ENCODE data around the gene POU5F1. TPM values are rescaled to one million over a fixed set of nuclear protein-coding genes. Genes with fewer than 3 reads are reported as not detected.
"Not testable (repeated sequence)": the region's sequence is repeated elsewhere in the genome, so short reads cannot be mapped to it uniquely, and the experiment has no call there.

Gene POU5F1
- total RNA-seq, 1 experiment from 2014 or later = not detected

GRCh38 chr6:31204751-31205145, 34.3 kb upstream of the POU5F1 start:
- BruUV-seq (replicated peaks) = no TSS peak
- Mint-ChIP-seq H3K27ac (ENCODE audit: unreplicated experiment) (peak overlapping the region; percentile 56), H3K36me3 (ENCODE audit: insufficient read depth, unreplicated experiment) (peaks cover 5% of the 10 kb centered on the region), H3K9me3 (ENCODE audit: unreplicated experiment) (no peaks in the 10 kb centered on the region), H3K27me3 (ENCODE audit: insufficient read depth, unreplicated experiment) (no peaks in the 10 kb centered on the region), H3K4me1 (ENCODE audit: low read depth, unreplicated experiment) (peaks cover 36% of the 10 kb centered on the region), H3K4me3 (ENCODE audit: unreplicated experiment) (no peak overlapping the region)
- no peaks in the 10 kb centered on the region for H3K27me3 ChIP-seq (replicated peaks; ENCODE audit: control insufficient read depth, insufficient read depth, low read length)
- 0 out of 2 replicates have a peak, but pooled peaks cover 2% of the 10 kb centered on the region for H3K36me3 ChIP-seq (ENCODE audit: control insufficient read depth, insufficient read depth, low read length)
- DNase-seq = no peak
- H3K9me3 ChIP-seq = no peaks in the 10 kb centered on the region
- POLR2A ChIA-PET = no interaction called here
- CTCF ChIA-PET = no interaction called here
- H3K4me3 ChIP-seq (ENCODE audit: low read depth, low read length) = no peak overlapping the region
- no peak for TF ChIP-seq CTCF (IDR thresholded peaks at IDR 0.05; ENCODE audit: insufficient read depth in 1 of 2, low read depth in 1 of 2, low read length in 1 of 2, severe bottlenecking in 1 of 2, unreplicated experiment in 1 of 2)
- intact Hi-C loops (cut with micrococcal nuclease; ENCODE audit: unreplicated experiment) = no loop called here
- H3K4me1 ChIP-seq = peaks cover 54% of the 10 kb centered on the region

- ChIA-PET POLR2A (interaction anchor here (0.6 kb wide), 4 partner anchors 11 to 989 kb away, joined by 3 to 7 read pairs (median 3); no protein-coding TSS in a partner anchor), CTCF (interaction anchor here (0.5 to 1.0 kb wide), 2 partner anchors 90 to 163 kb away, joined by 3 read pairs; no protein-coding TSS in a partner anchor)
- TF ChIP-seq CTCF (IDR thresholded peaks at IDR 0.05; ENCODE audit: insufficient read depth in 1 of 2, low read depth in 1 of 2, low read length in 1 of 2, severe bottlenecking in 1 of 2, unreplicated experiment in 1 of 2) = no peak
- no peaks in the 10 kb centered on the region for H3K27me3 ChIP-seq (replicated peaks; ENCODE audit: control insufficient read depth, insufficient read depth, low read length)
- peaks cover 30% of the 10 kb centered on the region for H3K4me1 Mint-ChIP-seq (ENCODE audit: low read depth, unreplicated experiment)
- H3K36me3 ChIP-seq (ENCODE audit: control insufficient read depth, insufficient read depth, low read length) = 0 out of 2 replicates have a peak, but pooled peaks cover 2% of the 10 kb centered on the region
- H3K4me1 ChIP-seq = peaks cover 43% of the 10 kb centered on the region
- intact Hi-C loops (cut with micrococcal nuclease; ENCODE audit: unreplicated experiment) = no loop called here
- H3K9me3 ChIP-seq = no peaks in the 10 kb centered on the region
- peak in 1 of 2 experiments; percentile 52 for DNase-seq
- no peaks in the 10 kb centered on the region for H3K9me3 Mint-ChIP-seq (ENCODE audit: unreplicated experiment)
- H3K27ac Mint-ChIP-seq (ENCODE audit: unreplicated experiment) = peak overlapping the region; percentile 56
- no peak overlapping the region for H3K4me3 ChIP-seq (ENCODE audit: low read depth, low read length)
- H3K27me3 Mint-ChIP-seq (ENCODE audit: insufficient read depth, unreplicated experiment) = no peaks in the 10 kb centered on the region
- peak overlapping the region; percentile 58 for H3K4me3 Mint-ChIP-seq (ENCODE audit: unreplicated experiment)
- BruUV-seq (replicated peaks) = no TSS peak
- H3K36me3 Mint-ChIP-seq (ENCODE audit: insufficient read depth, unreplicated experiment) = peaks cover 5% of the 10 kb centered on the region
These were observed 33.0 kb upstream of the POU5F1 start for GRCh38 chr6:31203345-31203979.

GRCh38 chr6:31202259-31203166, 32.0 kb upstream of the POU5F1 start:
- peaks cover 5% of the 10 kb centered on the region for H3K36me3 Mint-ChIP-seq (ENCODE audit: insufficient read depth, unreplicated experiment)
- no peaks in the 10 kb centered on the region for H3K9me3 Mint-ChIP-seq (ENCODE audit: unreplicated experiment)
- ChIA-PET CTCF (interaction anchor here (1.0 kb wide), 1 partner anchor 91 kb away, joined by 3 read pairs; no protein-coding TSS in a partner anchor), POLR2A (interaction anchor here (0.6 kb wide), 3 partner anchors 10 to 988 kb away, joined by 3 to 7 read pairs (median 3); no protein-coding TSS in a partner anchor)
- no TSS peak for BruUV-seq (replicated peaks)
- no peak for DNase-seq
- peak overlapping the region; percentile 58 for H3K4me3 Mint-ChIP-seq (ENCODE audit: unreplicated experiment)
- H3K27ac Mint-ChIP-seq (ENCODE audit: unreplicated experiment) = peak overlapping the region; percentile 56
- H3K4me1 ChIP-seq = peaks cover 33% of the 10 kb centered on the region
- no peak for TF ChIP-seq CTCF (IDR thresholded peaks at IDR 0.05; ENCODE audit: insufficient read depth in 1 of 2, low read depth in 1 of 2, low read length in 1 of 2, severe bottlenecking in 1 of 2, unreplicated experiment in 1 of 2)
- 0 out of 2 replicates have a peak, but pooled peaks cover 2% of the 10 kb centered on the region for H3K36me3 ChIP-seq (ENCODE audit: control insufficient read depth, insufficient read depth, low read length)
- no peak overlapping the region for H3K4me3 ChIP-seq (ENCODE audit: low read depth, low read length)
- no peaks in the 10 kb centered on the region for H3K27me3 ChIP-seq (replicated peaks; ENCODE audit: control insufficient read depth, insufficient read depth, low read length)
- no peaks in the 10 kb centered on the region for H3K27me3 Mint-ChIP-seq (ENCODE audit: insufficient read depth, unreplicated experiment)
- H3K9me3 ChIP-seq = no peaks in the 10 kb centered on the region
- intact Hi-C loops (cut with micrococcal nuclease; ENCODE audit: unreplicated experiment) = no loop called here
- H3K4me1 Mint-ChIP-seq (ENCODE audit: low read depth, unreplicated experiment) = peaks cover 21% of the 10 kb centered on the region

- H3K4me3 Mint-ChIP-seq (ENCODE audit: unreplicated experiment); BruUV-seq (replicated peaks); intact Hi-C loops (cut with micrococcal nuclease; ENCODE audit: unreplicated experiment); H3K36me3 ChIP-seq (ENCODE audit: control insufficient read depth, insufficient read depth, low read length); H3K4me3 ChIP-seq (ENCODE audit: low read depth, low read length); H3K27me3 ChIP-seq (replicated peaks; ENCODE audit: control insufficient read depth, insufficient read depth, low read length); H3K27me3 Mint-ChIP-seq (ENCODE audit: insufficient read depth, unreplicated experiment); DNase-seq; POLR2A ChIA-PET; H3K9me3 Mint-ChIP-seq (ENCODE audit: unreplicated experiment); H3K9me3 ChIP-seq; H3K27ac Mint-ChIP-seq (ENCODE audit: unreplicated experiment); H3K36me3 Mint-ChIP-seq (ENCODE audit: insufficient read depth, unreplicated experiment); CTCF ChIA-PET: not testable (repeated sequence)
- peaks cover 17% of the 10 kb centered on the region for H3K4me1 ChIP-seq
- peaks cover 11% of the 10 kb centered on the region for H3K4me1 Mint-ChIP-seq (ENCODE audit: low read depth, unreplicated experiment)
These were observed 28.6 kb upstream of the POU5F1 start for GRCh38 chr6:31199105-31199452.

Measured in Caco-2 (cell line).